ENCODE measurements around the gene SLF1.

The SLF1 gene

GRCh38 chr5:94699562-94699961, 81.1 kb downstream of the SLF1 start:
- Histone ChIP-seq H3K79me2 (ENCODE audit: control insufficient read depth, low read length) (no peaks in the 10 kb centered on the region), H3K27ac (ENCODE audit: low read depth, low read length) (no peak overlapping the region), H3K27me3 (ENCODE audit: control insufficient read depth, low read length) (no peaks in the 10 kb centered on the region), H3K9me2 (replicated peaks; ENCODE audit: control insufficient read depth, low read length) (no peaks in the 10 kb centered on the region), H4K20me1 (ENCODE audit: control insufficient read depth, insufficient read depth, low read depth, low read length) (no peaks in the 10 kb centered on the region), H3K9me3 (ENCODE audit: control insufficient read depth, insufficient read depth, low read length) (no peaks in the 10 kb centered on the region), H3K4me1 (ENCODE audit: control insufficient read depth, low read length) (no peaks in the 10 kb centered on the region), H3K4me2 (ENCODE audit: low read length) (no peak overlapping the region), H3F3A (ENCODE audit: control insufficient read depth, insufficient read depth) (no peaks in the 10 kb centered on the region), H3K36me3 (ENCODE audit: control insufficient read depth, low read length) (peaks cover 7% of the 10 kb centered on the region), H3K4me3 (ENCODE audit: low read length) (no peak overlapping the region)
- TF ChIP-seq CTCF (IDR thresholded peaks at IDR 0.05; ENCODE audit: low read depth, low read length, poor library complexity, severe bottlenecking) (no peak), EZH2phosphoT487 (IDR thresholded peaks at IDR 0.05; ENCODE audit: borderline replicate concordance, low read length) (no peak)

- Histone ChIP-seq H3K4me3 (ENCODE audit: low read length) (no peak overlapping the region), H3K9me2 (replicated peaks; ENCODE audit: control insufficient read depth, low read length) (no peaks in the 10 kb centered on the region), H3K4me1 (ENCODE audit: control insufficient read depth, low read length) (no peaks in the 10 kb centered on the region), H3K27ac (ENCODE audit: low read depth, low read length) (no peak overlapping the region), H3K4me2 (ENCODE audit: low read length) (no peak overlapping the region), H3K36me3 (ENCODE audit: control insufficient read depth, low read length) (no peaks in the 10 kb centered on the region), H3K27me3 (ENCODE audit: control insufficient read depth, low read length) (no peaks in the 10 kb centered on the region), H3K9me3 (ENCODE audit: control insufficient read depth, insufficient read depth, low read length) (no peaks in the 10 kb centered on the region), H3K79me2 (ENCODE audit: control insufficient read depth, low read length) (no peaks in the 10 kb centered on the region), H4K20me1 (ENCODE audit: control insufficient read depth, insufficient read depth, low read depth, low read length) (no peaks in the 10 kb centered on the region), H3F3A (ENCODE audit: control insufficient read depth, insufficient read depth) (no peaks in the 10 kb centered on the region)
- TF ChIP-seq CTCF (IDR thresholded peaks at IDR 0.05; ENCODE audit: low read depth, low read length, poor library complexity, severe bottlenecking), result no peak
- TF ChIP-seq EZH2phosphoT487 (IDR thresholded peaks at IDR 0.05; ENCODE audit: borderline replicate concordance, low read length), result no peak
Observed at GRCh38 chr5:94700592-94700991, 82.1 kb downstream of the SLF1 start.

- H3K4me2 ChIP-seq (ENCODE audit: low read length), result no peak overlapping the region
- no peaks in the 10 kb centered on the region for H3K9me2 ChIP-seq (replicated peaks; ENCODE audit: control insufficient read depth, low read length)
- no peaks in the 10 kb centered on the region for H4K20me1 ChIP-seq (ENCODE audit: control insufficient read depth, insufficient read depth, low read depth, low read length)
- no peaks in the 10 kb centered on the region for H3F3A ChIP-seq (ENCODE audit: control insufficient read depth, insufficient read depth)
- H3K36me3 ChIP-seq (ENCODE audit: control insufficient read depth, low read length), result no peaks in the 10 kb centered on the region
- H3K4me3 ChIP-seq (ENCODE audit: low read length), result no peak overlapping the region
- TF ChIP-seq EZH2phosphoT487 (IDR thresholded peaks at IDR 0.05; ENCODE audit: borderline replicate concordance, low read length) (no peak), CTCF (IDR thresholded peaks at IDR 0.05; ENCODE audit: low read depth, low read length, poor library complexity, severe bottlenecking) (no peak)
- no peaks in the 10 kb centered on the region for H3K4me1 ChIP-seq (ENCODE audit: control insufficient read depth, low read length)
- no peak overlapping the region for H3K27ac ChIP-seq (ENCODE audit: low read depth, low read length)
- H3K9me3 ChIP-seq (ENCODE audit: control insufficient read depth, insufficient read depth, low read length), result no peaks in the 10 kb centered on the region
- H3K79me2 ChIP-seq (ENCODE audit: control insufficient read depth, low read length), result no peaks in the 10 kb centered on the region
- H3K27me3 ChIP-seq (ENCODE audit: control insufficient read depth, low read length), result no peaks in the 10 kb centered on the region
Observed at GRCh38 chr5:94702729-94703128, 84.3 kb downstream of the SLF1 start.

GRCh38 chr5:94705427-94705826, 87.0 kb downstream of the SLF1 start:
- Histone ChIP-seq H3K9me3 (ENCODE audit: control insufficient read depth, insufficient read depth, low read length) (no peaks in the 10 kb centered on the region), H3K9me2 (replicated peaks; ENCODE audit: control insufficient read depth, low read length) (no peaks in the 10 kb centered on the region), H3K27ac (ENCODE audit: low read depth, low read length) (no peak overlapping the region), H3F3A (ENCODE audit: control insufficient read depth, insufficient read depth) (no peaks in the 10 kb centered on the region), H3K79me2 (ENCODE audit: control insufficient read depth, low read length) (no peaks in the 10 kb centered on the region), H4K20me1 (ENCODE audit: control insufficient read depth, insufficient read depth, low read depth, low read length) (no peaks in the 10 kb centered on the region), H3K4me3 (ENCODE audit: low read length) (no peak overlapping the region), H3K4me2 (ENCODE audit: low read length) (no peak overlapping the region), H3K4me1 (ENCODE audit: control insufficient read depth, low read length) (no peaks in the 10 kb centered on the region), H3K36me3 (ENCODE audit: control insufficient read depth, low read length) (peaks cover 11% of the 10 kb centered on the region), H3K27me3 (ENCODE audit: control insufficient read depth, low read length) (no peaks in the 10 kb centered on the region)
- TF ChIP-seq CTCF (IDR thresholded peaks at IDR 0.05; ENCODE audit: low read depth, low read length, poor library complexity, severe bottlenecking) (no peak), EZH2phosphoT487 (IDR thresholded peaks at IDR 0.05; ENCODE audit: borderline replicate concordance, low read length) (no peak)

Data from DOHH2 (cell line).